HUES48 (cell line): Measurements from ENCODE around the gene CMTM2.
"Not testable (repeated sequence)": the region's sequence is repeated elsewhere in the genome, so short reads cannot be mapped to it uniquely, and the experiment has no call there.

Experiments used
- H3K27ac ChIP-seq: one replicate; pipeline ENCODE4 v1.7.0; 2013; ENCODE audit warnings: low read depth, low read length, inconsistent platforms
- H3K27me3 ChIP-seq: 2 replicates; pipeline ENCODE4 v1.6.1; 2013; ENCODE audit warnings: mild to moderate bottlenecking, low read length; ENCODE audit not compliant: control insufficient read depth, insufficient read depth
- H3K36me3 ChIP-seq: 2 replicates; pipeline ENCODE4 v1.6.1; 2013; ENCODE audit warnings: low read length; ENCODE audit not compliant: control insufficient read depth, insufficient read depth
- H3K4me1 ChIP-seq: 2 replicates; pipeline ENCODE4 v1.6.1; 2013; ENCODE audit warnings: mild to moderate bottlenecking, low read length; ENCODE audit not compliant: control insufficient read depth, insufficient read depth
- H3K4me3 ChIP-seq: 2 replicates; pipeline ENCODE4 v1.5.1; 2013; ENCODE audit warnings: mild to moderate bottlenecking, low read depth, low read length
- H3K9ac ChIP-seq: 2 replicates; pipeline ENCODE4 v1.6.1; 2013; ENCODE audit warnings: mild to moderate bottlenecking, low read depth, low read length, moderate library complexity
- H3K9me3 ChIP-seq: 2 replicates; pipeline ENCODE4 v1.6.1; 2013; ENCODE audit warnings: low read length; ENCODE audit not compliant: control insufficient read depth, insufficient read depth

Gene CMTM2

DNA sequence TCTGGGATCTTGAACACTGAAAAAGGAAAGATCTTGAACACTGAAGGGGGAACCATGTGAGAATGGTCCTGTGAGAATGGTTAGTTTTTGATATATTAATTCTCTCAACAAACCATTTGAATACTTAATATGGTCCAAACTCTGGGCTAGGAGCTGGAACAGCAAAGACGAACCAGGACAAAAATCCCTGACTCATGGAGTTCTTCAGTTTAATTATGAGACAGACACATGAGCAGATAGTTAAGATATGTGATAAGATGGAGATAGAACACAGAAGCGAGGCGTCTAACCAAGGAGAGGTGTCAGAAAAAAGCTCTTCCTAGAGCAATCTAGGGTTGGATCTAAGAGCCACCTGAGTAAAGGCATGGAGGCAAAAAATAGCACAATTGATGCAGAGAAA is 25.2 kb upstream of the CMTM2 start:
- Histone ChIP-seq H3K4me3 (no peak overlapping the region), H3K27me3 (peaks cover 21% of the 10 kb centered on the region), H3K27ac (no peak overlapping the region), H3K9me3 (no peaks in the 10 kb centered on the region), H3K9ac (no peak overlapping the region), H3K4me1 (peaks cover 4% of the 10 kb centered on the region), H3K36me3 (no peaks in the 10 kb centered on the region)

DNA sequence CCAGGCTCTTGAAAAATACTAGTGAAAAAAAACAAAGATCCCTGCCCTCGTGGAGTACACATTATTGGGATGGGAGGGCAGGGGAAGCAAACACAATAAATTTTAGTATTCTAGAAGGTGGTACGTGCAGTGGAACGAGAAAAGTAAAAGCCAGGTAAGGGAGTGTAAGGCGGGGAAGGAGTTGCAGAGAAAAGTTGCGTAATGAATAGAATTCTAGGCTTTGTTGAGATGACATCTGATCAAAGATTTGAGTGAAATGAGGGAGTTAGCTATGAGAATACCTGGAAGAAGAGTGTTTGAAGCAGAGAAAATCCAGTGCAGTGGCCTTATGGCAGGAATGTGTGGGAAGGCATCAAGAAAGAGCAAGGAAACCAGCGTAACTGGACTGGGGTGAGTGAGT is 24.8 kb upstream of the CMTM2 start:
- Histone ChIP-seq H3K4me3 (no peak overlapping the region), H3K9me3 (no peaks in the 10 kb centered on the region), H3K27me3 (peaks cover 21% of the 10 kb centered on the region), H3K9ac (no peak overlapping the region), H3K27ac (no peak overlapping the region), H3K36me3 (no peaks in the 10 kb centered on the region), H3K4me1 (no peaks in the 10 kb centered on the region)

DNA sequence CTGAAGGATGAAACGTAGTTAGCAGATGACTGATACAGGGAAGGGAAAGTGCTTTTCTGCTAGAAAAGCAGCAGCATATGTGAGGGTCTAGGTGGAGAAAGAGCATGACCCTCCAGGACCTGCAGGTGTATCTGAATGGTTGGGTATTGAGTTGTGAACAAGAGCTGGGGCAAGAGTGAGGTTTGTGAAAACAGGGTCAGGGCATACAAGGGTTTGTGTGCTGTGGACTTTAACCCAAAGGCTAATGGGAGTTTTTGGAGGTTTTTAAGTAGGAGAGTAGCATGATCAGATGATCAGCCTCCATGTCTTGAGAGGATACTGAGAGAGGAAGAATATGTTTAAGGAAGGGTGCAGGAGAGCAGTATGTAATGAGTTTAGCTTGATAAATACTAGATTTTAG is 19.2 kb upstream of the CMTM2 start:
- H3K9me3 ChIP-seq: no peaks in the 10 kb centered on the region
- H3K27me3 ChIP-seq: no peaks in the 10 kb centered on the region
- no peaks in the 10 kb centered on the region for H3K4me1 ChIP-seq
- H3K27ac ChIP-seq: no peak overlapping the region
- no peaks in the 10 kb centered on the region for H3K36me3 ChIP-seq
- no peak overlapping the region for H3K4me3 ChIP-seq
- H3K9ac ChIP-seq: no peak overlapping the region

DNA sequence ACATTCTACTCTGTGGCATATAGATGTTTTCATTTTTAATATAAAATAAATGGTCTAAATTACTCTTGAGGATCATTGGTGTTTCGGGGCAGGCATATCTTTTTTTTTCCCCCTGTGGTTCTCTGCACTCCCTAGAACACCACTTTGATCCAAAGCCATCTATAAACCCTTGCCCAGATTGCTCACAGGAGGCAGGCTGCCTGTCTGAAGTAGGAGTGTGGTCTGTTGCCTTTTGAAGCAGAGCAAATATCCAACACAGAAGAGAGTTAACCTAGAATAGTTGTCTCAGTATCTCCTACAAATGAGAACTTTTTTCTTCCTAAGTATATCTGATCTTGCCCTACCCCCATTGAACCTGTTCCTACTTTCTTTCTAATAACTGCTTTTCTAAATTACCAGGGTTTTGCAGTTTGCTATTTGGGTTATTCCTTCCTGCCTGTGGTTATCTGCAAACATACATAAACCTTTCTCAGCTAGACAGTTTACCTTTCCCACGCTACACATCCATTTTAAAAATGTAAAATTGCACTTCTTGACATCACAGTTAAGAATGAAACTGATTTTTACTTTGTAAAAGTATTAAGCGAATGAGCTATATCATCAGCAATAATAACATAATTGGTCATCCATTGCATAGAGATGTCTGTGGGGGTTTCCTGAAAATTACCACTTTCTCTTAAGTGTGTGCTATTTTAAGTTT is 17.7 kb upstream of the CMTM2 start:
- Histone ChIP-seq H3K36me3 (no peaks in the 10 kb centered on the region), H3K4me1 (no peaks in the 10 kb centered on the region), H3K9me3 (no peaks in the 10 kb centered on the region), H3K9ac (no peak overlapping the region), H3K4me3 (no peak overlapping the region), H3K27ac (no peak overlapping the region), H3K27me3 (no peaks in the 10 kb centered on the region)

DNA sequence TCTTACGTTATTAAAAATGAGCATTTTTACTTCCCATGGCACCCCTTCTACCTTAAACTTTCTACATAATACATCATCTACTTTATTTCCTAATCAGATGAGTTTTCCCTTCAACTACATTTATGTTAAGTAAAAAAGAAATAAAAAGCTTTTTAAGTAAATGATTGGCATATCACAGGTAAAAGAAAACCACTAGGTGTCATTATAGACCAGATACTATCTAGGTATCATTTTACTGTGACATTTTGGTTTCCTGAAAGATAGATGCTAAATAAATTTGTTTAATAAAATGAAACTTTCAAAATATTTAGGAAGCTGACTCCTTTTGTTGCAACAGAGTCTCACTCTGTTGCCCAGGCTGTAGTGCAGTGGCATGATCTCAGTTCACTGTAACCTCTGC is 16.9 kb upstream of the CMTM2 start:
- Histone ChIP-seq H3K9me3 (no peaks in the 10 kb centered on the region), H3K27ac (no peak overlapping the region), H3K4me1 (no peaks in the 10 kb centered on the region), H3K36me3 (no peaks in the 10 kb centered on the region), H3K4me3 (no peak overlapping the region), H3K27me3 (no peaks in the 10 kb centered on the region), H3K9ac (no peak overlapping the region)

DNA sequence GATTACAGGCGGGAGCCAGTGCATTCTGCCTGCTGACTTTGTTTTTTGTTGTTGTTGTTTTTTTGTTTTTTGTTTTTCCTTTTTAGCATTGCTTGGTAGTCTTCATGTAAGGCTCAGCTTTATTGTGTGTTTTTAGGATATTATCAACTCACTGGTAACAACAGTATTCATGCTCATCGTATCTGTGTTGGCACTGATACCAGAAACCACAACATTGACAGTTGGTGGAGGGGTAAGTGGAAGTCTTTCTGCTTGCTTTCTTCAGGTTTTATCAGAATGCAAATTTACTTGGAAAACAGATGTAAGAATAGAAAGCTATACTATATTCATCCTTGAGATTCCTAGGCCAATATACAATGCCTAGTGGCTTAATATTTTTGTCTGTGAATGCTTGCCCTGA is 16.3 kb upstream of the CMTM2 start:
- Histone ChIP-seq H3K36me3 (no peaks in the 10 kb centered on the region), H3K27me3 (no peaks in the 10 kb centered on the region), H3K27ac (no peak overlapping the region), H3K4me3 (no peak overlapping the region), H3K9me3 (no peaks in the 10 kb centered on the region), H3K9ac (no peak overlapping the region), H3K4me1 (no peaks in the 10 kb centered on the region)

DNA sequence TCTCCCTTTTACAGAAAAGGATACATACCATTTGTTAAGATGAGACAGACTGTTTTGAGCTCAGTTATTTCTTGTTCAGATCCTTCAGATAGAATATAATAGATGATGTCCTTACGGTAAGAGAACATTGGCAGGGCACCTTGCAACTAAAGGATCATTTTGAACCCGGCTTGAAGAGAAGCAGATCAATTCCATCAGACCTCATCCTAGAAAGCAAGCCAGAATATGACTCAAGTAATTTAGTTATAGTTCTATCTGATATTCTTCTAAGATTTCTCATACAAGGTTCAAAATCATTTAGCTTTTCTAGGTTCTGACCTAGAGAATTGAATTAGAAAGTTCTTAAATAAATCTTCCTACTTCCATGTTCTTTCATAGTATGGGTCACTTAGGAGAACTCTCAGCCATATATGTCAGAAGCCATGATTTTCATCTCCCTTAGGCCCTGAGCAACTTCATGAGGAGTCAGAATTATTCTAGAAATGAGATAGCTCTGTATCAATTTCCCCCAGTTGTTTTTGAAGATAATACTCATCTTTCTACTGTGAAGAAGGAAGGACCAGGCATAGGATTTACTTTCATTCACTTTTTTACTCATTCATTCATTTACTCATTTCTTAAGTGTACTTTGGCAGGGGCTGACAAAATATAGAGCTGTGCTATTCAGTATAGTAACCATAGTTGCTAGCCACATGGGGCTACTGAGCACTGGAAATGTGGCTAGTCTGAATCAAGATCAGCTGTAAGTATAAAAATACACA is 15.5 kb upstream of the CMTM2 start:
- Histone ChIP-seq H3K4me3 (no peak overlapping the region), H3K36me3 (no peaks in the 10 kb centered on the region)

DNA sequence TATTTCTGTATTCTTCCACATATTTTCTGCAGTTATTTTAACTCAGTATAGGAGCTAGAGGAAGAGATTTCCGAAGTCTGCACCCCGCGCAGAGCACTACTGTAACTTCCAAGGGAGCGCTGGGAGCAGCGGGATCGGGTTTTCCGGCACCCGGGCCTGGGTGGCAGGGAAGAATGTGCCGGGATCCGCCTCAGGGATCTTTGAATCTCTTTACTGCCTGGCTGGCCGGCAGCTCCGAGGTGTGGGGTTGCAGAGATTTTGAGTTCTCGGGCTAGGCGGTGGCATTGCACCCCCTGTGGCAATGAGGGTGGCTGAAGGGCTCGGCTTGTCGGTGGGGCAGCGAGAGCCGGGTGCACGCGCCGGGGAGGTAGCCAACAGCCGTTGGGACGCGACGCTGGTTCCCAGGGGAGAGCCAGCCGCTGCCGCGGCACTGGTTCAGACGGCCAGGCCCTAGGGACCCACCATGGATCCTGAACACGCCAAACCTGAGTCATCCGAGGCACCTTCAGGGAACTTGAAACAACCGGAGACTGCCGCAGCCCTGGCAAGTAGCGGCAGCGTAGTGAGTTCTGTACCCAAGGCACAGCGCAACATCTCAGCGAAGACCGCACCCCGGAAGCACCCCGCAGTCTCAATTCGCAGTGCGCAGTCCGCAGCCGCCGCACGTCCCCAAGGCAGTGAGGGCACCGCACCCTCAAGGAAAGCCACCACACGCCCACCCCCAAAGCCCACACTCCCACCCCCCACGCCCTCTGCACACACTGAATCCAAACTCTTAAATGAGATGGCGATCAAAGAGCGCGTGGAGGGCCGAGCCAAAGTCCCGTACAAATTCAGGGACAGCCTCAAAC is 13.0 kb upstream of the CMTM2 start, which contains the start of gene CMTM1:
Gene CMTM1, plus strand, starts transcription at position 389 of the 851 bp plus-strand sequence. Its CDS starts 75 bp downstream, at position 464.
- Histone ChIP-seq H3K36me3 (no peaks in the 10 kb centered on the region), H3K9ac (no peak within 1 kb of the TSS), H3K27ac (no peak within 1 kb of the TSS), H3K4me1 (no peaks in the 10 kb centered on the region), H3K9me3 (no peaks in the 10 kb centered on the region), H3K4me3 (no peak within 1 kb of the TSS), H3K27me3 (no peaks in the 10 kb centered on the region)

More for the DNA sequence above, 15.5 kb upstream of the CMTM2 start:
- Histone ChIP-seq H3K27me3 (no peaks in the 10 kb centered on the region), H3K9ac (no peak overlapping the region), H3K27ac (no peak overlapping the region), H3K9me3 (no peaks in the 10 kb centered on the region), H3K4me1 (no peaks in the 10 kb centered on the region)

DNA sequence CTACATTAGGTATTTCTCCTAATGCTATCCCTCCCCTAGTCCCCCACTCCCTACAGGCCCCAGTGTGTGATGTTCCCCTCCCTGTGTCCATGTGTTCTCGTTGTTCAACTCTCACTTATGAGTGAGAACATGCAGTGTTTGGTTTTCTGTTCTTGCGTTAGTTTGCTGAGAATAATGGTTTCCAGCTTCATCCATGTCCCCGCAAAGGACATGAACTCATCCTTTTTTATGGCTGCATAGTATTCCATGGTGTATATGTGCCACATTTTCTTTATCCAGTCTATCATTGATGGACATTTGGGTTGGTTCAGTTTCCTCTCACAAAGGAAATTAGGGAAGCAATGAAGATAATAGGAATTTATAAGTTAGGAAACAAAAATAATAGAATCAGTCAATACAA is 12.0 kb upstream of the CMTM2 start:
- not testable (repeated sequence) for H3K27me3 ChIP-seq, H3K27ac ChIP-seq, H3K9me3 ChIP-seq, H3K4me3 ChIP-seq, H3K36me3 ChIP-seq, H3K4me1 ChIP-seq, H3K9ac ChIP-seq

DNA sequence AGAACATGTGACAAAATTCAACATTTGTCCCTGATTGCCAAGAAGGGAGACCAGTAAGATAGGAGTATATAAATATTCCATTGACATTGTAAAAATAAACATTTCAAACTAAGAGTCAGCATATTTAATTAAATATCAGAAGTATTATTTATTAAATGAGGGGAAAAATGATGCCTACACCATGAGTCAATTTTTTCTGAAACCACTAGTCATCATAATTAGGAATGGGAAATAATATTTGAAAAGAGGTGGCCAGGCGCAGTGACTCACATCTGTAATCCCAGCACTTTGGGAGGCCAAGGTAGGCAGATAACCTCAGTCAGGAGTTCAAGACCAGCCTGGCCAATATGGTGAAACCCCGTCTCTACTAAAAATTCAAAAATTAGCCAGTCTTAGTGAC is 10.9 kb upstream of the CMTM2 start:
- Histone ChIP-seq H3K36me3 (no peaks in the 10 kb centered on the region), H3K9ac (no peak overlapping the region), H3K27me3 (no peaks in the 10 kb centered on the region), H3K4me3 (no peak overlapping the region), H3K27ac (no peak overlapping the region), H3K9me3 (no peaks in the 10 kb centered on the region), H3K4me1 (no peaks in the 10 kb centered on the region)

DNA sequence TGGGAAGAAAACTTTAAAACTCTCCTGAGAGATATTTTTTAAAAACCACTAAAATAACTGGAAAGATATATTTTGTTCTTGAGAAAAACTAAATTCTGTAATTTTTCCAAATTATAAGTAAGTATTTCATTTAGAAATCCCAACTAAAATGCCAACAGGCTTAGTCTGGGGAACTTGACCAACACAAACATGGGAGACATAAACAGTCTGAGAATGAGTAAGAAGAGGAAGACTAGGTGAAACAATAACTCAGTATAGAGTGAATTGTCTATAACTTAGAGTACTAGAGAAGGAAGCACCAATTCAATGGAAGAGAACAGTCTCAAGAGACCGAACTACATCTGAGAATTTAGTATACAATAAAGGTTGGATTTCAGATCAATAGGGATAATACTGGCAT is 10.1 kb upstream of the CMTM2 start:
- H3K27me3 ChIP-seq: no peaks in the 10 kb centered on the region
- H3K4me3 ChIP-seq: no peak overlapping the region
- H3K9me3 ChIP-seq: no peaks in the 10 kb centered on the region
- no peak overlapping the region for H3K9ac ChIP-seq
- H3K36me3 ChIP-seq: no peaks in the 10 kb centered on the region
- no peaks in the 10 kb centered on the region for H3K4me1 ChIP-seq
- no peak overlapping the region for H3K27ac ChIP-seq
